ENCODE measurements around the gene SPAG9.

GRCh38 chr17:51044976-51045375 is 75.7 kb downstream of the SPAG9 start:
- TF ChIP-seq, protein P1, sequence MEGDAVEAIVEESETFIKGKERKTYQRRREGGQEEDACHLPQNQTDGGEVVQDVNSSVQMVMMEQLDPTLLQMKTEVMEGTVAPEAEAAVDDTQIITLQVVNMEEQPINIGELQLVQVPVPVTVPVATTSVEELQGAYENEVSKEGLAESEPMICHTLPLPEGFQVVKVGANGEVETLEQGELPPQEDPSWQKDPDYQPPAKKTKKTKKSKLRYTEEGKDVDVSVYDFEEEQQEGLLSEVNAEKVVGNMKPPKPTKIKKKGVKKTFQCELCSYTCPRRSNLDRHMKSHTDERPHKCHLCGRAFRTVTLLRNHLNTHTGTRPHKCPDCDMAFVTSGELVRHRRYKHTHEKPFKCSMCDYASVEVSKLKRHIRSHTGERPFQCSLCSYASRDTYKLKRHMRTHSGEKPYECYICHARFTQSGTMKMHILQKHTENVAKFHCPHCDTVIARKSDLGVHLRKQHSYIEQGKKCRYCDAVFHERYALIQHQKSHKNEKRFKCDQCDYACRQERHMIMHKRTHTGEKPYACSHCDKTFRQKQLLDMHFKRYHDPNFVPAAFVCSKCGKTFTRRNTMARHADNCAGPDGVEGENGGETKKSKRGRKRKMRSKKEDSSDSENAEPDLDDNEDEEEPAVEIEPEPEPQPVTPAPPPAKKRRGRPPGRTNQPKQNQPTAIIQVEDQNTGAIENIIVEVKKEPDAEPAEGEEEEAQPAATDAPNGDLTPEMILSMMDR (IDR thresholded peaks at IDR 0.05) = no peak
- TF ChIP-seq ZFX (IDR thresholded peaks at IDR 0.05; ENCODE audit: borderline replicate concordance) = no peak
